ENCODE data around the gene ABLIM1. TPM values are rescaled to one million over a fixed set of nuclear protein-coding genes. Genes with fewer than 3 reads are reported as not detected.

Gene ABLIM1
- total and polyA plus RNA-seq, 10 of the 15 experiments (the other 5 are each of a cell fraction or from before 2014, with no cell fraction given) = 14.2 to 50.5 (median 28.1) TPM

- TF ChIP-seq SMC3 (IDR thresholded peaks at IDR 0.05; ENCODE audit: borderline replicate concordance, low read length) = no peak
Measured at GRCh38 chr10:114482480-114483304, 175.4 kb downstream of the ABLIM1 start (continued).

- Histone ChIP-seq H3K27ac (ENCODE audit: control insufficient read depth, insufficient read depth) (no peak overlapping the region), H3K36me3 (ENCODE audit: control insufficient read depth in 2 of 2, insufficient read depth in 2 of 2, low read length in 1 of 2) (no peaks in the 10 kb centered on the region)
- SMC1A ChIA-PET (ENCODE audit: uncharacterized antibody, unreplicated experiment) = interaction anchor here (1.2 kb wide), 1 partner anchor 16 kb away, joined by 4 read pairs; no protein-coding TSS in a partner anchor
Measured at GRCh38 chr10:114481055-114481454, 177.0 kb downstream of the ABLIM1 start.

More at GRCh38 chr10:114481055-114481454, 177.0 kb downstream of the ABLIM1 start:
- ATAC-seq (no peak), DNase-seq (ENCODE audit: low read depth, low spot score) (no peak), FAIRE-seq (no peak)
- H3K4me1 ChIP-seq (ENCODE audit: control insufficient read depth, insufficient read depth, low read length) = no peaks in the 10 kb centered on the region
- RAD21 ChIA-PET (ENCODE audit: unreplicated experiment) = interaction anchor here (1.6 kb wide), 1 partner anchor 305 kb away, joined by 3 read pairs; no protein-coding TSS in a partner anchor
- no peak overlapping the region for H2AFZ ChIP-seq (ENCODE audit: control insufficient read depth, low read depth, low read length)
- no peaks in the 10 kb centered on the region for H4K20me1 ChIP-seq (ENCODE audit: control insufficient read depth, insufficient read depth)
- no peaks in the 10 kb centered on the region for H3K79me2 ChIP-seq (ENCODE audit: control insufficient read depth, insufficient read depth, low read length)
- in situ Hi-C loops (cut with MboI) (no loop called here), intact Hi-C loops (cut with micrococcal nuclease; ENCODE audit: unreplicated experiment) (no loop called here)
- H3K4me2 ChIP-seq (ENCODE audit: control insufficient read depth, insufficient read depth) = no peak overlapping the region
- POLR2A ChIA-PET = no interaction called here
- CTCF ChIA-PET = interaction anchor here (0.6 to 3.2 kb wide), 3 partner anchors 8 to 41 kb away, joined by 3 to 17 read pairs (median 4); no protein-coding TSS in a partner anchor
- no peak for TF ChIP-seq NFIC (IDR thresholded peaks at IDR 0.05; ENCODE audit: low read depth, low read length)
- TF ChIP-seq ELK1 (IDR thresholded peaks at IDR 0.05; ENCODE audit: low read depth, low read length) = no peak
- WGBS (ENCODE audit: insufficient coverage, insufficient replicate concordance, low lambda C conversion rate, missing lambda C conversion rate) = 96% methylated on average over 3 of the region's 3 CpGs
- H3K4me3 ChIP-seq = no peak overlapping the region
- no peaks in the 10 kb centered on the region for H3K9me3 ChIP-seq (replicated peaks; ENCODE audit: control insufficient read depth, insufficient read depth, low read length)
- no peak overlapping the region for H3K9ac ChIP-seq (ENCODE audit: control insufficient read depth, insufficient read depth, low read length)
- no TSS peak for BruUV-seq (replicated peaks)
- no peaks in the 10 kb centered on the region for H3K27me3 ChIP-seq (replicated peaks in 1 of 2; ENCODE audit: control insufficient read depth in 2 of 2, insufficient read depth in 2 of 2, low read length in 1 of 2)
